T-helper 1 cell treated with Interleukin-12 subunit alpha and Interleukin-12 subunit beta and Interleukin-4 antibody, amounts not matched to agents 30 ng/mL and 1 ng/mL, for 36 hours (primary cell): ENCODE data around the gene TBC1D22A. TPM values are rescaled to one million over a fixed set of nuclear protein-coding genes. Genes with fewer than 3 reads are reported as not detected.

Experiments
- intact Hi-C: fragments of 100-400 bp; cut with micrococcal nuclease; formaldehyde crosslinking; loops from one replicate; pipeline ENCODE4 v1.15.1; 2024
- total RNA-seq: library from RNA; stranded (reverse); gene quantifications from 2 replicates; pipeline ENCODE4 v1.2.3, GENCODE V29; 2022

The TBC1D22A gene
- total RNA-seq, 1 donor from 2014 or later = 39.3 TPM

DNA sequence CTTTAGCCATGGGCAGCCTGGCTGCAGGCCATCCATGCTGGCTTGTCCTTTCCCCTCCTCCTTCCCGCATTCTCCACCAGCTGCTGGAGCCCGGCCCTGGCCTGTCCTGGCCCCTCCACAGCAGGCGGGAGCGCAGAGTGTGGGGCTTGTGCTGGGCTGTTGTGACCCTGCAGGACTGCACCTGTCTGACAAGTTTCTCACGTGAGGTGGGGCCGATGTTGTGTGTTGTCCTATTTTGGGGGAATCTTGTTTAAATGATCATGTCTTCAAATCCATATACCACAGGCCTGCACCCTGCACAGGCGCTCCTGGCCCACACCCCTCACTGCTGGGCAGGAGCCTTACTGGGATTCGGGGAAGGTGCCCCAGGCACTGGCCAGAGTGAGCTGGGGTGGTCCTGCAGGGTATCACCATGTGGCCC lies 30.4 kb downstream of the TBC1D22A start:
- intact Hi-C loops = loop anchor here (5.0 kb wide), 1 partner anchor 181 kb away; no protein-coding TSS in a partner anchor

DNA sequence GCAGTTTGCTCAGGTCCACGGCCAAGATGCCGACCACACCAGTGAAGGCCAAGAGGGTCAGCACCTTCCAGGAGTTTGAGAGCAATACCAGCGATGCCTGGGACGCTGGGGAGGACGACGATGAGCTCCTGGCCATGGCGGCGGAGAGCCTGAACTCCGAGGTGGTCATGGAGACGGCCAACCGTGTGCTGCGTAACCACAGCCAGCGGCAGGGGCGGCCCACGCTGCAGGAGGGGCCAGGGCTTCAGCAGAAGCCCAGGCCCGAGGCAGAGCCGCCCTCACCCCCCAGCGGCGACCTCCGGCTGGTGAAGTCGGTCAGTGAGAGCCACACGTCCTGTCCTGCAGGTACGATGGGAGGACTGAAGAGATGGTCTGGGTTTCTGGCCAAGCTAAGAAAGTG lies 31.0 kb downstream of the TBC1D22A start:
- intact Hi-C loops = loop anchor here (5.0 kb wide), 1 partner anchor 181 kb away; no protein-coding TSS in a partner anchor

GRCh38 chr22:46794067-46794466 lies 31.6 kb downstream of the TBC1D22A start:
- intact Hi-C loops = loop anchor here (5.0 kb wide), 1 partner anchor 182 kb away; no protein-coding TSS in a partner anchor

- intact Hi-C loops = loop anchor here (5.0 kb wide), 1 partner anchor 182 kb away; no protein-coding TSS in a partner anchor
Observed at GRCh38 chr22:46794491-46794890, 32.0 kb downstream of the TBC1D22A start.

DNA sequence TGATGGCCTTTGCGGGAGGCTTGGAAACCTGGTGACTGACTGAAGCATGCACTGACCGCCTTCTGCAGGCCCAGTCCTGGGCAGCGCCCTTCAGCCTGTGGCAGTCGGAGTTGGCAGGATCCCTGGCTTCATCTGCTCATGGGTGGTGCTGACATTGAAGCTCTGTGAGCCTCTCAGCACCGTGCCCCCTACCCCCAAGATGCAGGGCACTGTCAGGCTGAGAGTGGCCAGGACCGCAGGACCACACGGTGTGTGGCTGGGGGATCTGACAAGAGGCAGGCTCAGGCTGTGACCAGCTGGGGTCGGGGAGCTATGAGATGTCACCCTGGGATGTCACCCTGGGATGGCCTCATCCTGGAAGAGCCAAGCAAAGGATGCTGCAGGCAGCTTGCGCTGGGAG lies 32.7 kb downstream of the TBC1D22A start:
- intact Hi-C loops = no loop called here

DNA sequence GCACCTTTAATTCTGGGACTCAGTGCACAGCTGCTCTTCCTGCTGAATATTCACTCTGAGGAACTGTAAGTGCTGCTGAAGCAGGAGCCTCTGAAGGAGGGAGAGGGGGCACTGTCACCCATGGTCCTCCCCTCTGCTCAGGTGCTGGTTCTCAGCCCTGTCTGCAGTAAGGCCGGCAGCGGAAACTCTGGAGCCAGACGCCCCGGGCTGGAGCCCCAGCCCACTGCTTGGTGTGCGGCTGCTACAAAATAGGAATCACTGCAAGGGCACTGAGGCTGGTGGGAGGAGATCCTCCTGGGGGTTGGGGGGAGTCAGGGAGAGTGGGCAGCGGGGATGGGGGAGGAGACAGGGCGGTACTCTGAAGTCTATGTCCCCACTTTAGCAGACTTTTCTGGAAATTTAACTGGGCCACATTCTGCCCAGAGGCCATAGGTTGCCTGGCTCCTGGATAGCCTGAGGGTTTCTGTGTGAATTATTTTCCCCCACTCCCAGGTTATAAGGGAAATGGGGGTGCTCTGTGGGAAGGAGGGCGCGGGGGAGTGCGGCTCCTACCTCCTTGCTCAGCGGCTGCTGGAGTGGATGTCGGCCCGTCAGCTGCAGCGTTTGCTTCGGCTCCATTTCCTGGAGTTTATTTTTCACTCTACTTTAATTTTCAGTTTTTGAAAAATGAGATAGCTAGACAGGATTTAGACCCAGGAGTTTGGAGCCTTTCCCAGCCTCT lies 33.6 kb downstream of the TBC1D22A start:
- intact Hi-C loops = no loop called here

GRCh38 chr22:46796566-46797195 lies 34.2 kb downstream of the TBC1D22A start:
- intact Hi-C loops = no loop called here

DNA sequence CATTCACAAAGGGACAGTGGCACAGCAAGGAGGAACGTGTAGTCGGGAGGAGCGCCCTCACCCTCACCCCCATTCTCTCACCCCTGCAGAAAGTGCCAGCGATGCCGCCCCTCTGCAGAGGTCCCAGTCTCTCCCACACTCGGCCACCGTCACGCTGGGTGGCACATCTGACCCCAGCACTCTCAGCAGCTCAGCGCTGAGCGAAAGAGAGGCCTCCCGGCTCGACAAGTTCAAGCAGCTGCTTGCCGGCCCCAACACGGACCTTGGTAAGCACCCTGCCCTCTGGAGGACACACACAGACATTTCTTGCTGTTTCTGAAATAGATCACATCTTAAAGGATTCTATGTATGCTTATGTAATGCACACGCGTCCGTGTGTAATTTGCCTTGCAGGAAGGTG lies 34.9 kb downstream of the TBC1D22A start:
- intact Hi-C loops = no loop called here

GRCh38 chr22:46798041-46798365 lies 35.6 kb downstream of the TBC1D22A start:
- intact Hi-C loops = no loop called here

DNA sequence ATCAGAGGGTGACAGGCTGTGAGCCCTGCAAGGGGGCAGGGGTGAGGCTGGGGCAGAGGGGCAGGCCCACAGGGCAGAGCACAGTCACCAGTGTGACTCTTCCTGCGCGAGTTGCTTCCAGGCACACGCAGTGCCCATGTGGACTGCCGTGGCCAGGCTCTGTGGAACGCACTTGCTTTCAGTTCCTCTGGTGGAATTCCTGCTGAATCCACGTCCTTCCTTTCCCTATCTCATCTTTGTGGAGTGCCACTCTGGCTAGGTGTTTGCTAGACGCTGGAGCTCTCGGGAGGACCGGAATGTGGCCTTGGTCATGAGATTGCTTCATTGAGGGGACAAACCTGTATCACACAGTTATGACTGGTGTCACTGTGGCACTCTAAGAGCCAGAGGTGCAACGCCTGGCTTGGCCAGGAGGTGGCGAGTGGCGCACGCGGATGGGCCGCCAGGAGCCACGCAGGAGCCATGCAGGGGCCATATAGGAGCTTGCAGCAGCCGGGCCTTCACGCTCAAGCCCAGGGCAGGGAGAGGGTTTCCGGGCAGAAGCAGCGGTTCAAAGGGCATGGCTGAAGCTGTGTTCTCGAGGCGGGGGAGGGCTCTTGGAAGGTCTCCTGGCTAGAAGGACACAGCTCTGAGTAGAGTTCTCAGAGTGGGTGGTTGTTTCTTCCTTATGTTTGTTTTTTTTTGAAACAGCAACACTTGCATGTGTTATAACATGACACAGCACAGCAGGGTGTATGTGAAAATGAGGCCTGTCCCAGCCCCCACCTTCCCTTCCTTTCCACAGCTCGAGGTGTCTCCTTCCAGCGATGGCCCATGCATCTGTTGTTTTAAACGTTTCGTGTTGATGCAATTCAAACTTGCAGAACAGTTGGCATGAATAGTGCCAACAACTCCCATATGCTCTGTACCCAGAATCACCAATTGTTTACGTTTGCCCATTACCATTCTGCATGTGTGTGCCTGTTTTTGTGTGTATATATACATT lies 36.2 kb downstream of the TBC1D22A start:
- intact Hi-C loops = no loop called here

DNA sequence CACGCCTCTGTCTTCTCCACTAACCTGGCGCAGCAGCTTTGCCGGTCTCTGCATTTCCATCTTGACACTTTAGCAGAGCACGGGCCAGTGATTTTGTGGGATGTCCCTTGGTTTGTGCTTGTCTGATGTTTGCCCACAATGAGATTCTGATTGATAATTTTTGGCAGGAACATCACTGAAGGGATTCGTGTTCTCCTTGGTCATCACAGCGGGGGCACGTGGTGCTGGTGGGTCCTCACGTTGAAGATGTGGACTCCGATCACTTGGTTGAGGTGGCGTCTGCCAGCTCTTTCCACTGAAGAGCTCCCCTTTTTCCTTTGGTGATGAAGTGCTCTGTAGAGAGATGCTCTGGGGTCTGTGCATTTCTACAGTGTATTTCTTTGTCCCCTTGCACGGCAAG lies 37.2 kb downstream of the TBC1D22A start:
- intact Hi-C loops = no loop called here

GRCh38 chr22:46800102-46800857 lies 37.8 kb downstream of the TBC1D22A start:
- intact Hi-C loops = no loop called here

GRCh38 chr22:46801331-46801811 lies 38.9 kb downstream of the TBC1D22A start:
- intact Hi-C loops = no loop called here

- intact Hi-C loops = no loop called here
Observed at GRCh38 chr22:46801826-46802607, 39.6 kb downstream of the TBC1D22A start.

DNA sequence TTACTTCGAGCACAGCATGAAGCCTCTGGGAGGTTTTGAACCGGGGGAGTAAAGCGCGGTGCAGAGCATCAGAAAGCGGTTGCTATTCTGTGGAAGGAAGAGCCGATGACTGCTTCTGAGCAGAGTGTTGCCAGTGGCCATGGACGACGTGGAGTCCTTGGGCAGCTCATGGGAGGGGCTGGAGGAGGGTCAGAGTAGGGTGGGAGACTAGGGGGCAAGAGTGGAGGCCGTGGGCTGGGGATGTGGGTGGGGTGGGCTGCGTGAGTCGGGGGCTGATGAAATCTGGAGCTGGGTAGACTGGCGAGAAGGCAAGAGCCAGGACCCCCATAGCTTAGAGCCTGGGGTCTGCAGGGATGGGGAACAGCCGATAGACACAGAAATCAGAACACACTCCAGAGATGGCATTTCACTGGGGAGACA lies 40.2 kb downstream of the TBC1D22A start:
- intact Hi-C loops = loop anchor here (1.0 kb wide), 5 partner anchors 11 to 239 kb away; partner anchors contain the start of gene TBC1D22A

DNA sequence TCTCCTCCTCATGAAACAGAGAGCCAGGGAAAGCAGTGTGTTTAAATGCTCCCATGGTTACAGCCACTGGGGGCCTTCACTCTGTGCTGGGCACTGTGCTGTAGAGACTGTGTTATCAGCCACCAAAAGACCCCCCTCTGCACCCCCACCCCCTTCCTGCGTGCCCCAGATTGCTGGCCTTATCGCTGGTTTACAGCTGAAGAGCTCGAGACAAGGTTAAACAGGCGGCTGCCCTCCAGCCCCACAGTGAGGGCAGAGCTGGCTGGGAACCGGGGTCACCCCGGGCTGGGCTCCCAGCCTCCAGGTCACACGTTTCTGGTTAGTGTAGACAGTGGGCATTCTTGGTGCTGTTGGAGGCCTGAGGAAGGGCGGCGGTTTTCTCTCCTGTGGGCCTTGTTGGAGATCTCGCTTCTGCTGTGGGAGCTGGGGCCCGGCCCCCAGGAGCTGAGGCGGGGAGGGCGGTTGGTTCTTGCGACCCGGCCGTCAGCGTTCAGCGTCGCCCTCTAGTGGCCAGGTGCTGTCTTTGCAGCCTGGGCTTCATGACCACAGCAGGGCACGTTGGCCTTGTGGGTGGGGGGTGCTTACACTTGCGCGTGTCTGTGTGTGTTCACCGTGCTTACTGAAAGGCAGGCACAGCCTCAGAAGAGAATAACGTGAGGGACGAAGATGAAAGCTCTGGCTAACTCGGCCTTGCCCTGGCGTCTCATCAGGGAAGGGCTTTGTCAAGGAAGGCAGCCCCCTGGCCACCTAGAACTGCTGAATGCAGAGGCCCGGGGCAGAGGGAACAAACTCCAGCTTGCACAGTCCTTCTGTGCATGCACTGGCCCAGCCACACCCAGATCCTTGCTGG lies 40.8 kb downstream of the TBC1D22A start:
- intact Hi-C loops = loop anchor here (1.0 kb wide), 5 partner anchors 12 to 240 kb away; partner anchors contain the start of gene TBC1D22A

DNA sequence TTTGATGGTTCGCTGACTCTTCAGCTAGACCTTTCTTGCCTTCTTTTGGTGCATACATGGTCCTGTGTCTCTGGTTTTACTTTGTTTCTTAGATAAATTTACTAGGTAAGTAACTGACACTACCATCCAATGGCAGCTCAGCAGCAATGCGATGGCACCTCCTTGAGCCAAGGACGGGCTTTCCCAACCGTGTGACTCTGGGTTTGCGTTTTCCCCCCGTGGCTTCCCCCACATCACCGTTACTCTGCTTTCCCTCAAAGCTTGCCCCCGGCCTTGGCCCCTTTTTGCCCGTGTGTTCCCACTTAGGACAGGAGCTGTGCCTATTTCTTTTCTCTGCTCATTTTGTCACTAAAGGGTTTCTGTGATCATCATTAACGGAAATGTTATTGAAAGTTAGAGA lies 41.5 kb downstream of the TBC1D22A start:
- intact Hi-C loops = loop anchor here (1.0 kb wide), 5 partner anchors 13 to 241 kb away; partner anchors contain the start of gene TBC1D22A

- intact Hi-C loops = no loop called here
Observed at GRCh38 chr22:46806794-46807193, 44.3 kb downstream of the TBC1D22A start.

DNA sequence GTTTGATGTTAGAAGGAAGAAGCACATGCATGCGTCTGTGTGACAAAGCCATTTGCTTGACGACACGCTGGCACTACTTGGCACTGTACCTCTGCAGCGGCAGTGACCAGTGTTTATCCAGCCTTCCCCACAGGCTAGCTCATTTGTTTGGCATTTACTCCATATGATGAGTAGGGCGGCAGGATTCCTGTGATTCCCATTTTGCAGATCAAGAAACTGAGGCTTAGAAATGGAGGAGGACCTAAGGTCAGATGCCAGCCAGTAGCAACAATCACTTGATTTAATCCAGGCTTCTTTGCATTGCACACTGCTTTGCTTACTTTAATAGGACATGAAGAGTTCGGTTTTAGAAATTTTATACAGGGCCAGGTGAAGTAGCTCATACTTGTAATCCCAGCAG lies 45.0 kb downstream of the TBC1D22A start:
- intact Hi-C loops = no loop called here
